HEK293 (cell line): ENCODE data around the gene SYT14.

Experiments
- CTCF ChIA-PET: fragments of 350-600 bp; formaldehyde crosslinking; extraction: SDS; loops from one replicate; lab custom pipeline; 2021; ENCODE audit warnings: antibody characterized with exemption; lab: Yijun Ruan, JAX
- POLR2A ChIA-PET: fragments of 300-600 bp; formaldehyde crosslinking; extraction: SDS; loops from one replicate; lab custom pipeline; 2020; ENCODE audit warnings: antibody characterized with exemption, inconsistent platforms; lab: Yijun Ruan, JAX
- H3K27ac ChIP-seq: fragments of 200-500 bp; sonication (Bioruptor generic); 2 replicates; pipeline ENCODE4 v1.5.1; 2014; ENCODE audit warnings: low read depth, low read length, control low read depth, inconsistent platforms; ENCODE audit errors: extremely low read depth
- H3K36me3 ChIP-seq, 2 experiments: fragments of 200-500 bp in 1 of 2; sonication (Bioruptor generic) in 1 of 2; 1 replicate in 1 of 2; 2 replicates in 1 of 2; pipeline ENCODE4 v1.5.1; 2014 to 2017; ENCODE audit warnings: inconsistent platforms in 2 of 2, low read length in 2 of 2; ENCODE audit not compliant: control insufficient read depth in 2 of 2, insufficient read depth in 1 of 2
- H3K4me1 ChIP-seq: fragments of 200-500 bp; sonication (Bioruptor generic); 2 replicates; pipeline ENCODE4 v1.5.1; 2014; ENCODE audit warnings: mild to moderate bottlenecking, low read length, inconsistent platforms; ENCODE audit not compliant: control insufficient read depth, insufficient read depth
- H3K4me3 ChIP-seq: 2 replicates; pipeline ENCODE4 v1.5.1; 2011; ENCODE audit warnings: low read depth, mild to moderate bottlenecking, control low read depth, low read length, moderate library complexity
- H3K9me3 ChIP-seq: fragments of 200-500 bp; sonication (Bioruptor generic); 2 replicates; pipeline ENCODE4 v1.5.1; 2014; ENCODE audit warnings: low read depth, low read length, inconsistent platforms; ENCODE audit not compliant: control insufficient read depth, insufficient read depth
- SCRT1 ChIP-seq: fragments of 450-650 bp; formaldehyde crosslinking; IDR thresholded peaks from 2 replicates; pipeline ENCODE4 v1.5.1; 2016; ENCODE audit warnings: missing biosample characterization, missing genetic modification characterization, borderline replicate concordance
- SP7 ChIP-seq: fragments of 450-650 bp; formaldehyde crosslinking; IDR thresholded peaks from 2 replicates; pipeline ENCODE4 v1.5.1; 2016; ENCODE audit warnings: missing biosample characterization, missing genetic modification characterization
- YY2 ChIP-seq: fragments of 450-650 bp; formaldehyde crosslinking; IDR thresholded peaks from 2 replicates; pipeline ENCODE4 v1.5.1; 2016; ENCODE audit warnings: missing biosample characterization, missing genetic modification characterization
- ZBTB17 ChIP-seq: fragments of 450-650 bp; formaldehyde crosslinking; IDR thresholded peaks from 2 replicates; pipeline ENCODE4 v1.5.1; 2016; ENCODE audit warnings: missing biosample characterization, missing genetic modification characterization
- ZEB2 ChIP-seq: fragments of 450-650 bp; formaldehyde crosslinking; IDR thresholded peaks from 2 replicates; pipeline ENCODE4 v1.5.1; 2016; ENCODE audit warnings: missing biosample characterization, missing genetic modification characterization
- ZNF132 ChIP-seq: fragments of 450-650 bp; formaldehyde crosslinking; IDR thresholded peaks from 2 replicates; pipeline ENCODE4 v1.5.1; 2017; ENCODE audit warnings: missing biosample characterization, missing genetic modification characterization, borderline replicate concordance
- ZNF202 ChIP-seq: fragments of 450-650 bp; formaldehyde crosslinking; IDR thresholded peaks from 2 replicates; pipeline ENCODE4 v1.5.1; 2016; ENCODE audit warnings: missing biosample characterization, missing genetic modification characterization, borderline replicate concordance
- ZNF211 ChIP-seq: fragments of 450-650 bp; formaldehyde crosslinking; IDR thresholded peaks from 2 replicates; pipeline ENCODE4 v1.5.1; 2016; ENCODE audit warnings: low read depth, missing biosample characterization, missing genetic modification characterization
- ZNF274 ChIP-seq, 2 experiments: fragments of 200-500 bp in 1 of 2; fragments of 450-650 bp in 1 of 2; sonication (Bioruptor generic) in 1 of 2; formaldehyde crosslinking in 1 of 2; IDR thresholded peaks; 2 replicates each; pipeline versions ENCODE4 v1.5.1 to v1.6.1; 2014 to 2016; ENCODE audit warnings: borderline replicate concordance in 1 of 2, inconsistent platforms in 1 of 2, low read length in 1 of 2, missing biosample characterization in 1 of 2, missing genetic modification characterization in 1 of 2
- ZNF311 ChIP-seq: fragments of 450-650 bp; formaldehyde crosslinking; IDR thresholded peaks from 2 replicates; pipeline ENCODE4 v1.5.1; 2017; ENCODE audit warnings: missing biosample characterization, missing genetic modification characterization, borderline replicate concordance
- ZNF366 ChIP-seq: fragments of 450-650 bp; formaldehyde crosslinking; conservative IDR thresholded peaks from 2 replicates; pipeline ENCODE4 v1.5.1; 2016; ENCODE audit warnings: missing biosample characterization, missing genetic modification characterization
- ZNF404 ChIP-seq: fragments of 450-650 bp; formaldehyde crosslinking; IDR thresholded peaks from 2 replicates; pipeline ENCODE4 v1.5.1; 2017; ENCODE audit warnings: missing biosample characterization, missing genetic modification characterization
- ZNF514 ChIP-seq: fragments of 450-650 bp; formaldehyde crosslinking; IDR thresholded peaks from 2 replicates; pipeline ENCODE4 v1.5.1; 2016; ENCODE audit warnings: missing biosample characterization, missing genetic modification characterization
- ZNF544 ChIP-seq: fragments of 450-650 bp; formaldehyde crosslinking; IDR thresholded peaks from 2 replicates; pipeline ENCODE4 v1.5.0; 2017; ENCODE audit warnings: missing biosample characterization, missing genetic modification characterization
- ZNF548 ChIP-seq: fragments of 450-650 bp; formaldehyde crosslinking; IDR thresholded peaks from 2 replicates; pipeline ENCODE4 v1.5.1; 2016; ENCODE audit warnings: missing biosample characterization, missing genetic modification characterization
- ZNF658 ChIP-seq: fragments of 450-650 bp; formaldehyde crosslinking; IDR thresholded peaks from 2 replicates; pipeline ENCODE4; 2016; ENCODE audit warnings: missing biosample characterization, missing genetic modification characterization
- ZNF664 ChIP-seq: fragments of 450-650 bp; formaldehyde crosslinking; IDR thresholded peaks from 2 replicates; pipeline ENCODE4 v1.5.1; 2016; ENCODE audit warnings: missing biosample characterization, missing genetic modification characterization
- ZNF76 ChIP-seq: fragments of 450-650 bp; formaldehyde crosslinking; IDR thresholded peaks from 2 replicates; pipeline ENCODE4; 2016; ENCODE audit warnings: low read depth, missing biosample characterization, missing genetic modification characterization, borderline replicate concordance
- ZSCAN23 ChIP-seq: fragments of 450-650 bp; formaldehyde crosslinking; IDR thresholded peaks from 2 replicates; pipeline ENCODE4 v1.5.1; 2016; ENCODE audit warnings: missing biosample characterization, missing genetic modification characterization
- ZSCAN30 ChIP-seq: fragments of 450-650 bp; IDR thresholded peaks from 2 replicates; pipeline ENCODE4 v1.5.1; 2018; ENCODE audit warnings: missing biosample characterization, mild to moderate bottlenecking, missing genetic modification characterization, moderate library complexity
- TF ChIP-seq, protein P1 (sequence below): fragments of 450-650 bp; formaldehyde crosslinking; IDR thresholded peaks from 2 replicates; pipeline ENCODE4 v1.5.1; 2016; ENCODE audit warnings: missing biosample characterization, missing genetic modification characterization
- TF ChIP-seq, protein P2 (sequence below): fragments of 450-650 bp; formaldehyde crosslinking; IDR thresholded peaks from 2 replicates; pipeline ENCODE4; 2016; ENCODE audit warnings: missing biosample characterization, missing genetic modification characterization
- TF ChIP-seq, protein P3 (sequence below): fragments of 450-650 bp; IDR thresholded peaks from 2 replicates; pipeline ENCODE4 v1.5.1; 2018; ENCODE audit warnings: missing biosample characterization, missing genetic modification characterization

The SYT14 gene

DNA sequence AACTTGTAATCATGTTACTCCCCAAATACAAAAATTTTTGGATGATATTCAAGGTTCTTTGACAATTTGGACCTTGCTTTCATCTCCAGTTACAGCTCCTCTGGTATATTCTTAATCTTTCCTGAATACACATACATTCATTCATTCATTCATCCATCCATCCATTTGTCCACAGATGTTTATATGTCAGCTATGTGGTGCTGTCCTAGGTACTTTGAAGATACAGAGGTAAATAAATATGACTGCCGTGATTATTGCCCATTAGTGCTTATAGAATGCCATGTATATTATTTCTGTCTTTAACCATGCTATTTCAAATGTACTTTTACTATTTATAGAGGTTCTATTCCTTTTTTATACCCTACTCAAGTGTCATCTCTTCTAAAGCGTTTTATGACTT, 72.1 kb downstream of the SYT14 start:
- ChIA-PET POLR2A (no interaction called here), CTCF (interaction anchor here (1.6 to 1.8 kb wide), 2 partner anchors 17 to 150 kb away, joined by 4 to 6 read pairs; no protein-coding TSS in a partner anchor)
- TF ChIP-seq, protein P1, sequence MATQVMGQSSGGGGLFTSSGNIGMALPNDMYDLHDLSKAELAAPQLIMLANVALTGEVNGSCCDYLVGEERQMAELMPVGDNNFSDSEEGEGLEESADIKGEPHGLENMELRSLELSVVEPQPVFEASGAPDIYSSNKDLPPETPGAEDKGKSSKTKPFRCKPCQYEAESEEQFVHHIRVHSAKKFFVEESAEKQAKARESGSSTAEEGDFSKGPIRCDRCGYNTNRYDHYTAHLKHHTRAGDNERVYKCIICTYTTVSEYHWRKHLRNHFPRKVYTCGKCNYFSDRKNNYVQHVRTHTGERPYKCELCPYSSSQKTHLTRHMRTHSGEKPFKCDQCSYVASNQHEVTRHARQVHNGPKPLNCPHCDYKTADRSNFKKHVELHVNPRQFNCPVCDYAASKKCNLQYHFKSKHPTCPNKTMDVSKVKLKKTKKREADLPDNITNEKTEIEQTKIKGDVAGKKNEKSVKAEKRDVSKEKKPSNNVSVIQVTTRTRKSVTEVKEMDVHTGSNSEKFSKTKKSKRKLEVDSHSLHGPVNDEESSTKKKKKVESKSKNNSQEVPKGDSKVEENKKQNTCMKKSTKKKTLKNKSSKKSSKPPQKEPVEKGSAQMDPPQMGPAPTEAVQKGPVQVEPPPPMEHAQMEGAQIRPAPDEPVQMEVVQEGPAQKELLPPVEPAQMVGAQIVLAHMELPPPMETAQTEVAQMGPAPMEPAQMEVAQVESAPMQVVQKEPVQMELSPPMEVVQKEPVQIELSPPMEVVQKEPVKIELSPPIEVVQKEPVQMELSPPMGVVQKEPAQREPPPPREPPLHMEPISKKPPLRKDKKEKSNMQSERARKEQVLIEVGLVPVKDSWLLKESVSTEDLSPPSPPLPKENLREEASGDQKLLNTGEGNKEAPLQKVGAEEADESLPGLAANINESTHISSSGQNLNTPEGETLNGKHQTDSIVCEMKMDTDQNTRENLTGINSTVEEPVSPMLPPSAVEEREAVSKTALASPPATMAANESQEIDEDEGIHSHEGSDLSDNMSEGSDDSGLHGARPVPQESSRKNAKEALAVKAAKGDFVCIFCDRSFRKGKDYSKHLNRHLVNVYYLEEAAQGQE (tag by site-specific recombination) = peak; percentile 69
- no peak for TF ChIP-seq ZNF404 (tag by site-specific recombination)
- Histone ChIP-seq H3K9me3 (no peaks in the 10 kb centered on the region), H3K27ac (no peak overlapping the region), H3K36me3 (no peaks in the 10 kb centered on the region), H3K4me1 (no peaks in the 10 kb centered on the region), H3K4me3 (no peak overlapping the region)

DNA sequence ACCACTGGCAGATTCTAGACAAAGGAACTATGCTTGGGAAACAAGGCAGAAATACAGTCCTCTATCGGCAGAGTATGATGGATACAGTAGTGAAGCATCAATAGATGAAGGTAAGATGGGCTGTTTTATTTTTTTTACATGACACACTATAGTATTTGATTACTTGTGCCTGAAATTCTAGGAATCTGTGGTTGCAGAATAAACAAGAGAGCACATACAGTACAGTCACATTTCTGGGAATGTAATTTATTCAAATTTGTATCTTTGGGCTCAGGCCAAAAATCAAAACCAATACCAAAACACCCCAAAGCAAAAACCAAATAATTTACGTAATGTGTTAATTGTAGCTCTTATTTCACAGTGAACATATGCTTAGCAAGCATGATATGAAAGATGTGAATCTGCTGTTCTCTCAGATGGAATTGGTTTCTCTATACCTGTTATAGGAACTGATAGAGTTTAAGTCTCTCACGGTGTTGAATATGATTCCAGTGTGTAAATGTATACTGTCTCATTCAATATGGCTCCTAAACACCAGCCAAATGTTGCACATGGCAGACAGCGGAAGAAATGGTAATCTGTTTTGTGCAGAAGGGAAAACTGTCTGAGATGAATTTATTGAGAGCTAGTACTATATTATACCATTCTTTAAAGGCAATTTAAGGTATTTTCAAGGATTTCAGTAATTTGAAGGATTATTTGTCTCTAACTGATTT, 83.3 kb downstream of the SYT14 start:
- no peak overlapping the region for H3K27ac ChIP-seq
- H3K9me3 ChIP-seq = no peaks in the 10 kb centered on the region
- POLR2A ChIA-PET = no interaction called here
- H3K4me1 ChIP-seq = no peaks in the 10 kb centered on the region
- TF ChIP-seq ZNF366 = no peak
- no peak for TF ChIP-seq ZNF548 (tag by site-specific recombination)
- no peak for TF ChIP-seq ZSCAN30 (tag by site-specific recombination)
- TF ChIP-seq ZBTB17 (tag by site-specific recombination) = peak; percentile 30; the same call in 1 of the 2 replicates
- TF ChIP-seq ZNF311 = no peak
- TF ChIP-seq ZNF76 (tag by site-specific recombination) = no peak
- no peak for TF ChIP-seq ZNF202 (tag by site-specific recombination)
- TF ChIP-seq, protein P2, sequence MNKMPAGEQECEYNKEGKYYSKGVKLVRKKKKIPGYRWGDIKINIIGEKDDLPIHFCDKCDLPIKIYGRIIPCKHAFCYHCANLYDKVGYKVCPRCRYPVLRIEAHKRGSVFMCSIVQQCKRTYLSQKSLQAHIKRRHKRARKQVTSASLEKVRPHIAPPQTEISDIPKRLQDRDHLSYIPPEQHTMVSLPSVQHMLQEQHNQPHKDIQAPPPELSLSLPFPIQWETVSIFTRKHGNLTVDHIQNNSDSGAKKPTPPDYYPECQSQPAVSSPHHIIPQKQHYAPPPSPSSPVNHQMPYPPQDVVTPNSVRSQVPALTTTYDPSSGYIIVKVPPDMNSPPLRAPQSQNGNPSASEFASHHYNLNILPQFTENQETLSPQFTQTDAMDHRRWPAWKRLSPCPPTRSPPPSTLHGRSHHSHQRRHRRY (tag by site-specific recombination) = no peak
- TF ChIP-seq SCRT1 = no peak
- TF ChIP-seq, all 188 proteins: peak for 1
- Histone ChIP-seq H3K4me3 (no peak overlapping the region), H3K36me3 (peaks cover 0 to 3% of the 10 kb centered on the region in 2 experiments; a peak in 1 of 3 replicates)
- CTCF ChIA-PET = interaction anchor here (0.6 to 1.3 kb wide), 2 partner anchors 10 to 31 kb away, joined by 3 read pairs; no protein-coding TSS in a partner anchor

DNA sequence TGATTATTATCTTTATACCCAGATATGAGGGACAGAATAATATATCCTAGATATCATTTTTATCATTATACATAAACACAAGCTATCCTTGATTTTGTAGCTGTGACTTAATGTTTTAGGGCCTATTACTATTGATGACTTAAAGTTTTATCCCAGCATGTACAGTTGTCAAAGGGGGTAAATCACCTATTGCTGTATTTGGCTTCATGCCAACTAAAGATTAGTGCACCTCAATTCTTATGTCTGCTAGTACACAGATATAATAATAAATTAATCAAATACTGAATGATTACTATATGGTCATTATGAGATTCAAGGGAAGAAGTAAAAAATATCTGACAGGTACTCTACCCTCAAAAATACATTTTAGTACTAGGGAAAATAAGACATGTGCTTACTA, 84.0 kb downstream of the SYT14 start:
- Histone ChIP-seq H3K4me1 (no peaks in the 10 kb centered on the region), H3K27ac (no peak overlapping the region), H3K9me3 (no peaks in the 10 kb centered on the region)
- CTCF ChIA-PET = interaction anchor here (1.6 kb wide), 1 partner anchor 12 kb away, joined by 9 read pairs; no protein-coding TSS in a partner anchor
- TF ChIP-seq, protein P3, sequence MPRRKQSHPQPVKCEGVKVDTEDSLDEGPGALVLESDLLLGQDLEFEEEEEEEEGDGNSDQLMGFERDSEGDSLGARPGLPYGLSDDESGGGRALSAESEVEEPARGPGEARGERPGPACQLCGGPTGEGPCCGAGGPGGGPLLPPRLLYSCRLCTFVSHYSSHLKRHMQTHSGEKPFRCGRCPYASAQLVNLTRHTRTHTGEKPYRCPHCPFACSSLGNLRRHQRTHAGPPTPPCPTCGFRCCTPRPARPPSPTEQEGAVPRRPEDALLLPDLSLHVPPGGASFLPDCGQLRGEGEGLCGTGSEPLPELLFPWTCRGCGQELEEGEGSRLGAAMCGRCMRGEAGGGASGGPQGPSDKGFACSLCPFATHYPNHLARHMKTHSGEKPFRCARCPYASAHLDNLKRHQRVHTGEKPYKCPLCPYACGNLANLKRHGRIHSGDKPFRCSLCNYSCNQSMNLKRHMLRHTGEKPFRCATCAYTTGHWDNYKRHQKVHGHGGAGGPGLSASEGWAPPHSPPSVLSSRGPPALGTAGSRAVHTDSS (tag by site-specific recombination) = no peak
- no peak for TF ChIP-seq ZNF514 (tag by site-specific recombination)
- TF ChIP-seq ZNF664 (tag by site-specific recombination) = no peak
- TF ChIP-seq ZNF132 (tag by site-specific recombination) = no peak
- TF ChIP-seq SP7 = no peak
- TF ChIP-seq ZNF544 = no peak
- TF ChIP-seq, protein P2 (tag by site-specific recombination) = no peak
- TF ChIP-seq ZEB2 = no peak
- no peak for TF ChIP-seq ZNF202 (tag by site-specific recombination)
- TF ChIP-seq ZNF274 (IDR thresholded peaks at IDR 0.05; ENCODE audit: low read length) = no peak
- TF ChIP-seq ZNF274 (tag by site-specific recombination; IDR thresholded peaks at IDR 0.05; ENCODE audit: borderline replicate concordance) = no peak
- no peak for TF ChIP-seq ZNF211
- no peak for TF ChIP-seq YY2
- TF ChIP-seq ZNF658 (tag by site-specific recombination) = no peak
- TF ChIP-seq ZSCAN23 = no peak
- TF ChIP-seq, all 188 proteins: peak for 0
- Histone ChIP-seq H3K36me3 (peaks cover 0 to 3% of the 10 kb centered on the region in 2 experiments; a peak in 1 of 3 replicates), H3K4me3 (no peak overlapping the region)
- POLR2A ChIA-PET = no interaction called here
